ENCODE data around the gene IGFBP2. TPM values are rescaled to one million over a fixed set of nuclear protein-coding genes. Genes with fewer than 3 reads are reported as not detected.

IGFBP2 gene
- total RNA-seq, 4 donors from 2014 or later, result 10.5 to 155 (median 101) TPM

- in situ Hi-C loops (cut with MboI; ENCODE audit: low pct_ligation_motif_present in 1 of 4, low pct_unique_long_range_greater_than_20kb in 1 of 4, low sequenced_read_pairs in 3 of 4), result loop anchor here (10.0 to 25.0 kb wide), 7 partner anchors 471 to 1021 kb away; no protein-coding TSS in a partner anchor
- peak; percentile 65 for DNase-seq
- peak overlapping the region; percentile 82 to 94 (median 84) for H3K27ac ChIP-seq
- intact Hi-C loops (cut with DNase I; ENCODE audit: low total_unique reads), result loop anchor here (5.0 to 10.0 kb wide), 6 partner anchors 374 to 1024 kb away; no protein-coding TSS in a partner anchor
- H3K4me3 ChIP-seq, result peak overlapping the region in 3 of 4 donors; percentile 26 to 64 (median 27)
- WGBS, 2 donors (ENCODE audit: low coverage in 1 of 2), result 0 to 7% methylated on average over 7 to 23 of the region's 23 CpGs
- TF ChIP-seq CTCF (IDR thresholded peaks at IDR 0.05), result no peak
- peak; percentile 45 to 79 (median 47) for TF ChIP-seq POLR2AphosphoS5 (IDR thresholded peaks at IDR 0.05)
- TF ChIP-seq EP300 (IDR thresholded peaks at IDR 0.05; ENCODE audit: low read depth), result no peak
- peak; percentile 56 for TF ChIP-seq POLR2A (IDR thresholded peaks at IDR 0.05)
- H3K36me3 ChIP-seq, result no peaks in the 10 kb centered on the region
- no peaks in the 10 kb centered on the region for H3K9me3 ChIP-seq
- H3K27me3 ChIP-seq, result peaks cover 82% of the 10 kb centered on the region
- peaks cover 0 to 66% (median 14%) of the 10 kb centered on the region in 4 donors for H3K4me1 ChIP-seq
Measured at GRCh38 chr2:216690853-216691741, 57.9 kb downstream of the IGFBP2 start.

GRCh38 chr2:216692636-216693413 is 59.6 kb downstream of the IGFBP2 start:
- 0 to 2% methylated on average over 9 to 28 of the region's 28 CpGs for WGBS, 2 donors (ENCODE audit: low coverage in 1 of 2)
- Histone ChIP-seq H3K27me3 (peaks cover 86% of the 10 kb centered on the region), H3K36me3 (no peaks in the 10 kb centered on the region), H3K27ac (peak overlapping the region; percentile 82 to 94 (median 84)), H3K9me3 (no peaks in the 10 kb centered on the region), H3K4me1 (peaks cover 0 to 65% (median 14%) of the 10 kb centered on the region in 4 donors), H3K4me3 (peak overlapping the region; percentile 18 to 64 (median 42))
- intact Hi-C loops (cut with DNase I; ENCODE audit: low total_unique reads) (loop anchor here (5.0 to 10.0 kb wide), 6 partner anchors 372 to 1022 kb away; no protein-coding TSS in a partner anchor), in situ Hi-C loops (cut with MboI; ENCODE audit: low pct_ligation_motif_present in 1 of 4, low pct_unique_long_range_greater_than_20kb in 1 of 4, low sequenced_read_pairs in 3 of 4) (loop anchor here (10.0 to 25.0 kb wide), 7 partner anchors 469 to 1019 kb away; no protein-coding TSS in a partner anchor)
- DNase-seq, result peak; percentile 77
- TF ChIP-seq POLR2AphosphoS5 (IDR thresholded peaks at IDR 0.05) (peak; percentile 4 to 14 (median 6)), POLR2A (IDR thresholded peaks at IDR 0.05) (no peak)

- intact Hi-C loops (cut with DNase I; ENCODE audit: low total_unique reads), result loop anchor here (5.0 to 10.0 kb wide), 6 partner anchors 371 to 1021 kb away; no protein-coding TSS in a partner anchor
- H3K4me1 ChIP-seq, result peaks cover 0 to 62% (median 13%) of the 10 kb centered on the region in 4 donors
- peaks cover 93% of the 10 kb centered on the region for H3K27me3 ChIP-seq
- H3K9me3 ChIP-seq, result no peaks in the 10 kb centered on the region
- no peak for DNase-seq
- no peak for TF ChIP-seq CTCF (IDR thresholded peaks at IDR 0.05)
- TF ChIP-seq POLR2AphosphoS5 (IDR thresholded peaks at IDR 0.05), result peak in 1 of 3 donors; percentile 1
- TF ChIP-seq EP300 (IDR thresholded peaks at IDR 0.05; ENCODE audit: low read depth), result no peak
- no peak for TF ChIP-seq POLR2A (IDR thresholded peaks at IDR 0.05)
- peak overlapping the region; percentile 39 to 72 (median 54) for H3K4me3 ChIP-seq
- H3K36me3 ChIP-seq, result no peaks in the 10 kb centered on the region
- peak overlapping the region; percentile 82 to 94 (median 84) for H3K27ac ChIP-seq
- in situ Hi-C loops (cut with MboI; ENCODE audit: low pct_ligation_motif_present in 1 of 4, low pct_unique_long_range_greater_than_20kb in 1 of 4, low sequenced_read_pairs in 3 of 4), result loop anchor here (10.0 to 25.0 kb wide), 7 partner anchors 469 to 1019 kb away; no protein-coding TSS in a partner anchor
- WGBS, 2 donors (ENCODE audit: low coverage in 1 of 2), result 2 to 7% methylated on average over 6 to 15 of the region's 15 CpGs
Measured at GRCh38 chr2:216693414-216694080, 60.3 kb downstream of the IGFBP2 start.
